ENCODE data around the gene SLK. TPM values are rescaled to one million over a fixed set of nuclear protein-coding genes. Genes with fewer than 3 reads are reported as not detected.

Gene SLK
- total RNA-seq, 1 donor from 2014 or later = 28.9 TPM

- intact Hi-C loops (cut with DNase I) = no loop called here
- DNase-seq (ENCODE audit: missing footprints) (no peak), ATAC-seq (no peak)
Measured at GRCh38 chr10:104065748-104066147, 98.8 kb downstream of the SLK start.

- intact Hi-C loops (cut with DNase I) = no loop called here
- ATAC-seq = no peak
- DNase-seq (ENCODE audit: missing footprints) = no peak
Measured at GRCh38 chr10:104066945-104067344, 100.0 kb downstream of the SLK start.

GRCh38 chr10:104067525-104067924, 100.6 kb downstream of the SLK start:
- no peak for DNase-seq (ENCODE audit: missing footprints)
- intact Hi-C loops (cut with DNase I) = no loop called here
- ATAC-seq = no peak

- ATAC-seq (no peak), DNase-seq (ENCODE audit: missing footprints) (no peak)
- intact Hi-C loops (cut with DNase I) = no loop called here
Measured at GRCh38 chr10:104069613-104070012, 102.7 kb downstream of the SLK start.

- intact Hi-C loops (cut with DNase I) = no loop called here
- DNase-seq (ENCODE audit: missing footprints) (no peak), ATAC-seq (no peak)
Measured at GRCh38 chr10:104072786-104073185, 105.8 kb downstream of the SLK start.

GRCh38 chr10:104074505-104074904, 107.6 kb downstream of the SLK start:
- DNase-seq (ENCODE audit: missing footprints) = no peak
- intact Hi-C loops (cut with DNase I) = no loop called here
- no peak for ATAC-seq

GRCh38 chr10:104076743-104077160, 109.8 kb downstream of the SLK start:
- ATAC-seq = peak; percentile 39
- intact Hi-C loops (cut with DNase I) = loop anchor here (5.0 kb wide), 1 partner anchor 46 kb away; the partner anchor contains the start of gene SFR1
- no peak for DNase-seq (ENCODE audit: missing footprints)

GRCh38 chr10:104077247-104077646, 110.3 kb downstream of the SLK start:
- DNase-seq (ENCODE audit: missing footprints) (no peak), ATAC-seq (no peak)
- intact Hi-C loops (cut with DNase I) = loop anchor here (5.0 kb wide), 1 partner anchor 45 kb away; the partner anchor contains the start of gene SFR1

- ATAC-seq = no peak
- intact Hi-C loops (cut with DNase I) = loop anchor here (5.0 kb wide), 1 partner anchor 45 kb away; the partner anchor contains the start of gene SFR1
- DNase-seq (ENCODE audit: missing footprints) = no peak
Measured at GRCh38 chr10:104077663-104078151, 110.8 kb downstream of the SLK start.

Small RNA genes within 50 kb of the gene (microRNA-seq; reads per million reads assigned to microRNA genes)
- gene MIR936 = not detected

Other genes starting within 250 kb of the SLK start
- gene SH3PXD2A, start 111.6 kb upstream of the SLK start, total RNA-seq = 28.7 TPM
- 30.1 TPM for gene STN1, start 49.0 kb upstream of the SLK start, total RNA-seq
- 0.43 TPM for gene COL17A1, start 118.7 kb downstream of the SLK start, total RNA-seq
- gene SFR1, start 155.0 kb downstream of the SLK start, total RNA-seq = 5.7 TPM